Peyer's patch (tissue), 4 donors: ENCODE results near the gene ILF3.

Experiments used
- POLR2A ChIP-seq, 2 donors: fragments of 450-650 bp; IDR thresholded peaks; one replicate each; pipeline ENCODE4 v1.5.1; 2017; ENCODE audit warnings: antibody characterized with exemption in 2 of 2, mild to moderate bottlenecking in 2 of 2, moderate library complexity in 2 of 2
- TF ChIP-seq, protein P1 (sequence below), 6 experiments: fragments of 450-650 bp in 4 of 6; fragments of 200-600 bp in 2 of 6; sonication (generic) in 1 of 6; IDR thresholded peaks; one replicate each; pipeline ENCODE4 v1.5.1; 2017 to 2019; ENCODE audit warnings: antibody characterized with exemption in 6 of 6, mild to moderate bottlenecking in 3 of 6, moderate library complexity in 1 of 6

DNA sequence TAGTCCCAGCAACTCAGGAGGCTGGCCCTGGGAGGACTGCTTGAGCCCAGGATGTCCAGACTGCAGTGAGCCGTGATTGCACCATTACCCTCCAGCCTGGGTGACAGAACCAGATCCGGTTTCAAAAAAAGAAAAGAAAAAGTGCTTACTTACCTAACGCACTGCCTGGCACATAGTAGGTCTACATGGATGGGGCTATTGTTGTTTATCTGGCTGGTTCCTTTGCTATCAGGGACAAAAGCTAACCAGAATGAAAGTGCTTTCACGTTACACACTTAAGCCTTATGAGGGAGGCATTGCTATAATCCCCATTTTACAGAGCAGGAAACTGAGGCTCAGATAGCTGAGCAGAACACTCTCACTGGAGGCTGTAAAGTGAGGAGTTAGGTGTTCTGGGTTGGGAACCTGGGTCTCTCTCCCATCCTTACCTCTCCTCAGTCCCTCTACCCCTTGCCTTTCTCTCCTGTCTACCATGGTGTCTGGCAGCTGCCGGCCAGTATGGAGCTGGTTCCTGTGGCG, 66.5 kb downstream of the ILF3 start:
- TF ChIP-seq POLR2A (IDR thresholded peaks at IDR 0.05) = no peak
- TF ChIP-seq, protein P1, sequence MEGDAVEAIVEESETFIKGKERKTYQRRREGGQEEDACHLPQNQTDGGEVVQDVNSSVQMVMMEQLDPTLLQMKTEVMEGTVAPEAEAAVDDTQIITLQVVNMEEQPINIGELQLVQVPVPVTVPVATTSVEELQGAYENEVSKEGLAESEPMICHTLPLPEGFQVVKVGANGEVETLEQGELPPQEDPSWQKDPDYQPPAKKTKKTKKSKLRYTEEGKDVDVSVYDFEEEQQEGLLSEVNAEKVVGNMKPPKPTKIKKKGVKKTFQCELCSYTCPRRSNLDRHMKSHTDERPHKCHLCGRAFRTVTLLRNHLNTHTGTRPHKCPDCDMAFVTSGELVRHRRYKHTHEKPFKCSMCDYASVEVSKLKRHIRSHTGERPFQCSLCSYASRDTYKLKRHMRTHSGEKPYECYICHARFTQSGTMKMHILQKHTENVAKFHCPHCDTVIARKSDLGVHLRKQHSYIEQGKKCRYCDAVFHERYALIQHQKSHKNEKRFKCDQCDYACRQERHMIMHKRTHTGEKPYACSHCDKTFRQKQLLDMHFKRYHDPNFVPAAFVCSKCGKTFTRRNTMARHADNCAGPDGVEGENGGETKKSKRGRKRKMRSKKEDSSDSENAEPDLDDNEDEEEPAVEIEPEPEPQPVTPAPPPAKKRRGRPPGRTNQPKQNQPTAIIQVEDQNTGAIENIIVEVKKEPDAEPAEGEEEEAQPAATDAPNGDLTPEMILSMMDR (IDR thresholded peaks at IDR 0.05) = no peak
